OCI-LY1 (cell line): ENCODE data around the gene CIDEC.
"Not testable (repeated sequence)": the region's sequence is repeated elsewhere in the genome, so short reads cannot be mapped to it uniquely, and the experiment has no call there.

Experiments
- H2AFZ ChIP-seq: fragments of 200-600 bp; sonication (generic), shearing (Covaris generic); 2 replicates; pipeline ENCODE4 v1.6.0; 2014; ENCODE audit warnings: antibody characterized with exemption, mild to moderate bottlenecking, low read length
- H3F3A ChIP-seq: fragments of 200-600 bp; sonication (generic), shearing (Covaris generic); 2 replicates; pipeline ENCODE4 v1.6.0; 2014; ENCODE audit warnings: mild to moderate bottlenecking, antibody characterized with exemption, low read length, moderate library complexity; ENCODE audit not compliant: insufficient read depth
- H3K27ac ChIP-seq: fragments of 200-600 bp; sonication (generic); 2 replicates; pipeline ENCODE4 v1.5.1; 2014; ENCODE audit warnings: low read length, mixed run types, mild to moderate bottlenecking, low read depth; ENCODE audit not compliant: poor library complexity, severe bottlenecking
- H3K27me3 ChIP-seq: fragments of 200-600 bp; sonication (generic); 2 replicates; pipeline ENCODE4 v1.6.0; 2014; ENCODE audit warnings: antibody characterized with exemption, mild to moderate bottlenecking, low read length, moderate library complexity; ENCODE audit not compliant: insufficient read depth
- H3K36me3 ChIP-seq: fragments of 200-600 bp; sonication (generic); 2 replicates; pipeline ENCODE4 v1.6.1; 2014; ENCODE audit warnings: mild to moderate bottlenecking, antibody characterized with exemption, low read length, moderate library complexity, mixed read lengths; ENCODE audit not compliant: insufficient read depth
- H3K4me1 ChIP-seq: fragments of 200-600 bp; sonication (generic); 2 replicates; pipeline ENCODE4 v1.5.1; 2014; ENCODE audit warnings: mild to moderate bottlenecking, low read length, moderate library complexity; ENCODE audit not compliant: insufficient read depth, severe bottlenecking
- H3K4me2 ChIP-seq: fragments of 200-600 bp; sonication (generic), shearing (Covaris generic); 2 replicates; pipeline ENCODE4 v1.6.1; 2014; ENCODE audit warnings: low read length
- H3K4me3 ChIP-seq: fragments of 200-600 bp; sonication (generic); 2 replicates; pipeline ENCODE4 v1.5.1; 2014; ENCODE audit warnings: low read length, low read depth, mild to moderate bottlenecking, mixed read lengths; ENCODE audit not compliant: poor library complexity, severe bottlenecking
- H3K79me2 ChIP-seq: fragments of 200-600 bp; shearing (Covaris generic); 2 replicates; pipeline ENCODE4 v1.6.1; 2016; ENCODE audit warnings: mixed run types, low read length, mixed read lengths; ENCODE audit not compliant: insufficient read depth
- H3K9ac ChIP-seq: fragments of 200-600 bp; sonication (generic), shearing (Covaris generic); 2 replicates; pipeline ENCODE4 v1.6.1; 2014; ENCODE audit warnings: mild to moderate bottlenecking, low read length, mixed read lengths
- H3K9me2 ChIP-seq: fragments of 200-600 bp; sonication (generic), shearing (Covaris generic); 2 replicates; pipeline ENCODE4 v1.6.1; 2014; ENCODE audit warnings: low read depth, mild to moderate bottlenecking, low read length, mixed read lengths
- H3K9me3 ChIP-seq: fragments of 200-600 bp; shearing (Covaris generic); 2 replicates; pipeline ENCODE4 v1.6.1; 2014; ENCODE audit warnings: low read length, mixed read lengths
- H4K20me1 ChIP-seq: fragments of 200-600 bp; sonication (generic), shearing (Covaris generic); 2 replicates; pipeline ENCODE4 v1.6.0; 2016; ENCODE audit warnings: mild to moderate bottlenecking, low read length; ENCODE audit not compliant: insufficient read depth
- CTCF ChIP-seq: fragments of 200-600 bp; sonication (generic), shearing (Covaris generic); IDR thresholded peaks from 2 replicates; pipeline ENCODE4 v1.5.1; 2017; ENCODE audit warnings: mild to moderate bottlenecking, antibody characterized with exemption, low read length, moderate library complexity, mixed read lengths
- EZH2 ChIP-seq: fragments of 200-600 bp; sonication (generic), shearing (Covaris generic); IDR thresholded peaks from 2 replicates; pipeline ENCODE4 v1.8.0; 2017; ENCODE audit warnings: borderline replicate concordance, mixed run types, mild to moderate bottlenecking, antibody characterized with exemption, low read length, moderate library complexity, mixed read lengths

Gene CIDEC

GRCh38 chr3:9881441-9881840 is 1.4 kb upstream of the CIDEC start:
- Histone ChIP-seq H3K4me2 (no peak overlapping the region), H3K9me3 (no peaks in the 10 kb centered on the region), H3K4me3 (no peak overlapping the region), H3K36me3 (no peaks in the 10 kb centered on the region), H3K27ac (no peak overlapping the region), H3F3A (no peaks in the 10 kb centered on the region), H3K9me2 (no peaks in the 10 kb centered on the region), H3K4me1 (no peaks in the 10 kb centered on the region), H4K20me1 (no peaks in the 10 kb centered on the region), H3K27me3 (peaks cover 4% of the 10 kb centered on the region; the same call in 1 of the 2 replicates), H3K79me2 (no peaks in the 10 kb centered on the region), H2AFZ (no peak overlapping the region), H3K9ac (no peak overlapping the region)
- TF ChIP-seq CTCF (no peak), EZH2 (no peak)

GRCh38 chr3:9878700-9879099 is 1.4 kb downstream of the CIDEC start:
- H3K4me2 ChIP-seq = no peak overlapping the region
- no peaks in the 10 kb centered on the region for H3K4me1 ChIP-seq
- no peaks in the 10 kb centered on the region for H3K9me3 ChIP-seq
- no peaks in the 10 kb centered on the region for H3K27me3 ChIP-seq
- no peaks in the 10 kb centered on the region for H3F3A ChIP-seq
- no peaks in the 10 kb centered on the region for H3K79me2 ChIP-seq
- no peaks in the 10 kb centered on the region for H3K9me2 ChIP-seq
- H3K36me3 ChIP-seq = no peaks in the 10 kb centered on the region
- H4K20me1 ChIP-seq = no peaks in the 10 kb centered on the region
- no peak overlapping the region for H2AFZ ChIP-seq
- H3K4me3 ChIP-seq = no peak overlapping the region
- TF ChIP-seq CTCF = no peak
- TF ChIP-seq EZH2 = no peak
- no peak overlapping the region for H3K9ac ChIP-seq
- H3K27ac ChIP-seq = no peak overlapping the region

GRCh38 chr3:9876991-9877390 is 3.1 kb downstream of the CIDEC start:
- Histone ChIP-seq H3K4me1 (no peaks in the 10 kb centered on the region), H3F3A (no peaks in the 10 kb centered on the region), H3K79me2 (no peaks in the 10 kb centered on the region), H3K4me3 (no peak overlapping the region), H3K9me2 (no peaks in the 10 kb centered on the region), H3K27me3 (no peaks in the 10 kb centered on the region), H3K36me3 (no peaks in the 10 kb centered on the region), H3K4me2 (no peak overlapping the region), H3K27ac (no peak overlapping the region), H3K9me3 (no peaks in the 10 kb centered on the region), H4K20me1 (no peaks in the 10 kb centered on the region), H2AFZ (no peak overlapping the region), H3K9ac (no peak overlapping the region)
- TF ChIP-seq CTCF (no peak), EZH2 (no peak)

- H3K9me2 ChIP-seq, H2AFZ ChIP-seq, H3K9ac ChIP-seq, H3K9me3 ChIP-seq, H3K4me1 ChIP-seq, H3F3A ChIP-seq, H3K27ac ChIP-seq, H3K4me3 ChIP-seq, H3K36me3 ChIP-seq, H3K27me3 ChIP-seq, H3K4me2 ChIP-seq, H4K20me1 ChIP-seq, H3K79me2 ChIP-seq: not testable (repeated sequence)
Measured at GRCh38 chr3:9876255-9876654, 3.8 kb downstream of the CIDEC start.
